Left renal pelvis (tissue), 4 donors: ENCODE results near the gene BRD2. TPM values are rescaled to one million over a fixed set of nuclear protein-coding genes. Genes with fewer than 3 reads are reported as not detected.

Experiments
- DNase-seq, 4 donors: peaks; one replicate each; pipeline ENCODE4 v3.0.0-alpha.2; 2013; ENCODE audit warnings: low read depth in 4 of 4, low spot score in 3 of 4
- polyA plus RNA-seq, 4 donors: library from polyadenylated mRNA; unstranded; fragments of 120-200 nt; gene quantifications; one replicate each; pipeline ENCODE4 v1.2.1, GENCODE V29; 2013; ENCODE audit not compliant: insufficient read length in 4 of 4

The BRD2 gene
- polyA plus RNA-seq, 4 donors: 274 to 342 (median 333) TPM

- no peak for DNase-seq
These were observed 15.7 kb downstream of the BRD2 start for GRCh38 chr6:32983964-32984621.

DNA sequence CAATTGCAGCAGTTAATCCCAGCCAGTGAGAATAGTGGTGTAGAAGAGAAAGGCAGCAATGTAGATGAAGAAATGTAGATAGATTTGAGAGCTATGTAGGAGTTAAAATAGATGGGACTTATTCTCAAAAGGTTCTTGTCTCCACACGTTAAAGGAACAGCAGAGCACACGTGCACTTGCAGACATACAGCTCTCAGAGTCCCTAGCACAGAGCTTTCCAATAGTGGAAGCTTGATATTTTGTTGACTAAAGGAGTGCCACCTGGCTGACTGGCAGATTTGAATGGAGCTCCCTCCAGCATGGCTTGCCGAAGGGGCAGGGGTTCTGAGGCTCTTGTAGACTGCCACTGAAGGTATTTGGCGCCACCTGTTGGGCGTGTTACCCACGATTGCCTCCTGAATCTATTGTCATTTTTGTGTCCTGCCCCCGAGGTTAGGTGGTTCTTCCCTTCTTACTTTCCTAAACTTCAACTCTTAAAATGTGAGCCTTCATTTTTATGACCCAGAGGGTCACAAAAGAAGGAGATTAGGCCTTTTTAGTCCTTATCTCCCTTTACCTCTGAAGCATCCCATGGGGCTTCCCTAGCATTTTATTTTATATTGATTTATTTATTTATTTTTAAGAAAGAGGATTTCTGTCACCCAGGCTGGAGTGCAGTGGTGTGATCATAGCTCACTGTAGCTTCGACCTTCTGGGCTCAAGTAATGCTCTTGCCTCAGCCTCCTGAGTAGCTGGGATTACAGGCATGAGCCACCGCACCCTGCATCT, 16.4 kb downstream of the BRD2 start:
- peak in 3 of 4 donors; percentile 66 to 77 (median 75) for DNase-seq

DNA sequence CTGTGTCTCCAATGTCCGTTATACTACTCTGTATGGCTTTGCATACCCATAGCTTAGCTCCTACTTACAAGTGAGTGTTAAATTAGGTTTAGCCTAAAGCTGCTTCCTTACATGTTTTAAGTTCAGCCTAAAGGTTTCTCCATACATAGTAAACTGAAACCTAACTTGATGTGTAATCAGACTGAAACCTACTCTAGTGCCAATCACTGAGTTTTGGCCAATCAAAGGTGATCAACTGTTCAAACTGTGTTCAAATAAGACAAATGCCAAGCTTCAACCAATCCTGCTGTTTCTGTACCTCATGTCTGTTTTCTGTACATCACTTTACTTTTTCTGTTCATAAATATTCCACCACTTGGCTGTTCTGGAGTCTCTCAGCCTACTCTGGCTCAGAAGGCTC, 21.0 kb downstream of the BRD2 start:
- DNase-seq: no peak

GRCh38 chr6:32991972-32992371, 23.6 kb downstream of the BRD2 start:
- no peak for DNase-seq

DNA sequence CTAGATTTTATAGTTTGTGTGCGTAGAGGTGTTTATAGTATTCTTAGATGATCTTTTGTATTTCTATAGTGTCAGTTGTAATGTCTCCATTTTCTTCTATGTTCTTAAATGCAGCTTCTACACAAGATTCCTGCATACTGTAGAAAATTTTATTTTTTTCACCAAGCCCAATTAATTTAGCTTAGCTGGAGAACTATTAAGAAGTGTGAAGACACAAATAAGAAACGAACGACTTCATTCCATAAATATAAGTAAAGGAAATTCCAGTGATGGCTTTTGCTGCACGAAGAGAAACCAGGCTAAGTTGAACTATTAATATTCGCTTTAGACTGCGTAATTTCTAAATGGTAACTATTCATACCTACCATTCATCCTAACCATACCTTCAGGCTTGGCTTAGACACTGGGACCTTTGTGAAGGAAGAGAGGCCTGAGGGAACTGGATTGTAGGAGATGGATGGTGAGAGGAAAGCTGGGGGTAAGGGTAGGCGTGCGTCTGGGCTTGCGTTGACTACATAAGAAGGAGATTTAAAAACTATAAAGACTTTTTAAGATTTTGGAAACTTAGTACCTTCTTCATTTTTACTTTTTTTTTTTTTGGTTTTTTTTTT, 25.1 kb downstream of the BRD2 start:
- no peak for DNase-seq

DNA sequence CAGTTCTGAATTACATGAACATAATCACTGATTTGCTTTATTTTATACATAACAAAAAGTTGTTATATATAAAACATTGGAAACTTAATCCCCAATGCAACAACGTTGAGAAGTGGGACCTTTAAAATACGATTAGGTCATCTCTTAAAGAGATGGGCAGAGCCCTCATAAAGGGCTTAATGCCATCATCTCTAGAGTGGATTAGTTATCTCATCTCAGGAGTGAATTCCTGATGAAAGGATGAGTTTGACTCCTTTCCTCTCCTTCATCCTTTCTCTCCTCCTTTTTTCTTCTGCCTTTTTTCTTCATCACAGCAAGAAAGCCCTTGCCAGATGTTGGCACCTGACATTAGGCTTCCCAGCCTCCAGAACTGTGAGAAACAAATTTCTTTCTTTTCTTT, 27.1 kb downstream of the BRD2 start:
- DNase-seq: no peak

DNA sequence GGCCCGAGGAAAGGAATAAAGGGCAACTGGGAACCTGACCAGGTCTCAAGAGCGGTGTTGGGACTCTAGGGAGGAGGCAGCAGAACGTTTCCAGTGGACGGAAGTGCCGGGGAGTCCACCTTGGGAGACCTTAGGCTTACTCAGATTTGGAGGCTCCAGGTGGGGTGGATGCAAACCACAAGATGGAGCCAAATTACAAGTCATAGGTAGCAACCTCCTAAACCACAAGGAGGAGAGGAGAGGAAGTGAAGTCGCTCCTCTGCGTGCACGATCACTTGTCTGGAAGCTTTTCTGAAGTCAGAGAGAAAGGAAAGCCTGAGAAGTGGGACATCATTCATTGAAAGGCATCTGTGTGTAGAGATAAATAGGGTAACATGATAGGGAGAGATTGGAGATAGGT, 31.7 kb downstream of the BRD2 start:
- DNase-seq: no peak

DNA sequence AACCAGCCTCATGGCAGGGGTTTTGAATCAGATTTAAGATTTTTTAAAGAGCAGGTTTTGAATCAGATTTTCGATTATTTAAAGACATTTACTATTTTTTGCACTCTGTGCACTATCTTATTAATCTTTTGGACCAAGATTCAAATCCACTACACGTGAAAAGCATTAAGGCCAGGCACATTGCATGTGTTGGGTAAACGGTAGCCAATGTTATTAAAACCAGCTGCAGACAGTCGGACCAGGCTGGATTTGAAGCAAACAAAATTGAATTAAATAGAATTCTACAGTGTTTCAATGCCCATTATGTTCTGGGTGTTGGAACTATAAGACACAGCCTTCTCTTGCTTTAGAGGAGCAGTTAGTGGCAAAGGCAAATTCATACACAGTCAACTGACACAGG, 33.3 kb downstream of the BRD2 start:
- DNase-seq: no peak

DNA sequence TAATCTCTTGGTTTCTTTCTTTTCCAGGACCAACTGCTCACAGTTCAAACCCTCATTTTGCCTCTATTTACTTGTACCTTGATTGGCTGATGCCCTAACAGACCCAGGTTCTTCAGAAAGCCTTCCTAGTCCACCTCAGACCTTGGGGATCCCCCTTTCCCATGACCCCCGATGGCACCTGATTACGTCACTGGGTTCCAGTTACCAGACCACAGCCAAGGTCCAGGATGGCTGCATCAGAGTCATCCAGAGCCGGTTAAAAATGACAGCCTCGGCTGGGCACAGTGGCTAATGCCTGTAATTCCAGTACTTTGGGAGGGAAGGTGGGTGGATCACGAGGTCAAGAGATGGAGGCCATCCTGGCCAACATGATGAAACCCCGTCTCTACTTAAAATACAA, 36.5 kb downstream of the BRD2 start:
- no peak for DNase-seq

GRCh38 chr6:33007831-33008400, 39.5 kb downstream of the BRD2 start:
- no peak for DNase-seq

- DNase-seq: no peak
These were observed 40.8 kb downstream of the BRD2 start, which contains the start of gene HLA-DOA for GRCh38 chr6:33008944-33009861. HLA-DOA (minus strand) TSS chr6:33009591.

DNA sequence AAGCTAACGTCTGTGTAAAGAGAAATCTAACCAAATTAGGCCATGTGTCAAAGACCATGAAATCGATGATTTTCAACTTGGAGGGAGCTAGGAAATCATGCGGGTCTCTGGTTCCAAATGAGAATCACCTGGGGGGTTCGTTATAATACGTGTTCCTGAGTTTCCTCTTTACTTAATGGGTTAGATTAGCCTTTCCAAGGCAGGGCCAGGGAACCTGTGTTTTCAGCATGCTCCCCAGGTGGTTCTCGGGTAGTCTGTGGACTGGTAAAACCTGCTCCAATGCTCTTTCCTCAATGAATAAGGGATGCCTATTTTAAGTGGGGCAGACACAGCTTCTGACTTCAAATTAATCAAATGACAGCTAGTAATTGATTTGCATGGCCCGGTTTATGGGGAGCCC, 42.0 kb downstream of the BRD2 start:
- no peak for DNase-seq

DNA sequence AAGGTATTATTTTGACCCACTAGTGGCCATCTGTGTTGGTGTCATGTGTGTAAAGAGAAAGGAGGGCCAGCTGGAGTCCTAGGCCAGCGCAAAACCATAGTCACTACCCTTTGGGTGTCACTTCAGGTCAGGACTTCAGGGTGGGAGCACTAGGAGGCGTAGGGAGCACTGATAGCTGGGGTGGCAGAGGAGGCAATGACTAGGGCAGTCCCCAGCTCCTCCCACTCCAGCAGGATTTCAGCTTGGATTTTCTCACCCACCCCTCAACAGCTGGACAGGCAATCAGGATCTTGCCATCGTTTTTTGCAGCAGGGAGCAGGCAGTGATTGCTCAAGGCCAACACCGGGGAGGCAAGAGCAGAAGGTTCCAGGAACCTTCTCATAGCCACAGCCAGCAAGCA, 45.2 kb downstream of the BRD2 start:
- DNase-seq: no peak

- DNase-seq: peak; percentile 57 to 76 (median 65)
These were observed 46.6 kb downstream of the BRD2 start for GRCh38 chr6:33014841-33015634.

- DNase-seq: no peak
These were observed 47.4 kb downstream of the BRD2 start for GRCh38 chr6:33015798-33016197.

DNA sequence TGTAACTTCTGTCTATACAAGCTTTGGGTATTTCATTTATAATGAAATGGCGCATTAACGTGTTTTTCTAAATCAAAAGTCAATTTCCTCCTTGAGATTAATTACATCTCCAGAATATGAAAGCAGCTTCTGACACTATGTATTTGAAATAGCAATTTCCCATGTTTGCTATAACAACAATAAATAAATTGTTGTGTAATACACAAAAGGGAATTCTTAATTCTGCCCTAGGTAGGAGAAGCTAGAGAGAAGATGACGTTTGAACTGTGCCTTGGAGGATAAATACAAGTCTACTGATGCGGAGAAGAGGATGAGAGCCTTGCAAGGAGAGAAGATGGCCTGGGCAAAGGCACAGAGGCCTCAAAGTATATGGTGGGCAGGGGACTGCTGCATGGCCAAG, 48.6 kb downstream of the BRD2 start:
- no peak for DNase-seq

DNA sequence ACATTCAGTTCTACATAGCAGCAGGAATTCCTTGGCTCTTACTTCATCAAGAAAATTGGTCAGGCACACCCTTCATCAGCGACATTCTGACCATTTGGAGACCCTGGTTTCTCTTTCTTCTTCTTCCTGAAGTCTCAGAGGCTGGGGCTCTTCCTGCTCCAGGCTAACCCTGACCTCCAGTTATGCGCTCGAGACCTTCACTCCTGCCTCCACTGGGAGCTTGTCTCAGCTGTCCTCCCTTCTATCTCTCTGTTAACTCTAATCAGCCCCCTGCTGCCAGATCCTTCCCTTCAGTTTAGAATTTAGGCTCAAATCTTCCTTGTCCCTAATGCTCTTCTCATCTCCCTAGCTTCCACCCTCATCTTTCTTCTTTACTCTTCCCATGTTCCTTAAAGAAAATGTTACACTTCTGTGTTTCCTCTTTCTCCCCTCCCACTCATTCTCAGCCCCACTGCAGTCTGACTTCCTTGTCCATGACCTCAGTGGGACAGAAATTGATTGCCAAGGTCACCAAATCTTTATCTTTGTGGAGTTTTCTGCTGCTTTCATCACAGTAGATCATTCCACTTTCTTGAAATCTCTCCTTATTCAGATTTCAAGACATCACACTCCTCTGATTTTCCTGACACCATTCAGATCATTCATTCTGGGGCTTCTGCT, 49.4 kb downstream of the BRD2 start:
- DNase-seq: no peak

DNA sequence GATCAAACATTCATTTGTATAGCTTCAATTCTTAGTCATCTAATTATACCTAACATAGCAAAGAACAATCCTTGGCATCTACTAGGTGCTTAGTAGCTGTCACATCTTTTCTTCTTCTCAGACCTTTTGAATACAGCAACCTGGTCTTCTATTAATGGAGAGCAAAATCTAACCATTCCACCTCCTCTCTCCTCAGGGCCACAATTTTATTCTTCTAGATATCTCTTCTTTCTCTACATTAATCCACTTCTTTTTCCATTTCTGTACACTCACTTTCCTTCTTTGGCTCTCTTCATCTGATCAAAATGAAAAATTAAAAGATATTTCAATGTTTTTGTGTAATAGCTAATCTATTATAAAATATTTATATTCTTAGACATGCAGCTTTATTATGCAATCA, 50.0 kb downstream of the BRD2 start:
- no peak for DNase-seq

- no peak for DNase-seq
These were observed 50.5 kb downstream of the BRD2 start for GRCh38 chr6:33018904-33019303.
